ENCODE data around the gene SYNJ2.
"Not testable (repeated sequence)": the region's sequence is repeated elsewhere in the genome, so short reads cannot be mapped to it uniquely, and the experiment has no call there.

SYNJ2 gene, protein sequence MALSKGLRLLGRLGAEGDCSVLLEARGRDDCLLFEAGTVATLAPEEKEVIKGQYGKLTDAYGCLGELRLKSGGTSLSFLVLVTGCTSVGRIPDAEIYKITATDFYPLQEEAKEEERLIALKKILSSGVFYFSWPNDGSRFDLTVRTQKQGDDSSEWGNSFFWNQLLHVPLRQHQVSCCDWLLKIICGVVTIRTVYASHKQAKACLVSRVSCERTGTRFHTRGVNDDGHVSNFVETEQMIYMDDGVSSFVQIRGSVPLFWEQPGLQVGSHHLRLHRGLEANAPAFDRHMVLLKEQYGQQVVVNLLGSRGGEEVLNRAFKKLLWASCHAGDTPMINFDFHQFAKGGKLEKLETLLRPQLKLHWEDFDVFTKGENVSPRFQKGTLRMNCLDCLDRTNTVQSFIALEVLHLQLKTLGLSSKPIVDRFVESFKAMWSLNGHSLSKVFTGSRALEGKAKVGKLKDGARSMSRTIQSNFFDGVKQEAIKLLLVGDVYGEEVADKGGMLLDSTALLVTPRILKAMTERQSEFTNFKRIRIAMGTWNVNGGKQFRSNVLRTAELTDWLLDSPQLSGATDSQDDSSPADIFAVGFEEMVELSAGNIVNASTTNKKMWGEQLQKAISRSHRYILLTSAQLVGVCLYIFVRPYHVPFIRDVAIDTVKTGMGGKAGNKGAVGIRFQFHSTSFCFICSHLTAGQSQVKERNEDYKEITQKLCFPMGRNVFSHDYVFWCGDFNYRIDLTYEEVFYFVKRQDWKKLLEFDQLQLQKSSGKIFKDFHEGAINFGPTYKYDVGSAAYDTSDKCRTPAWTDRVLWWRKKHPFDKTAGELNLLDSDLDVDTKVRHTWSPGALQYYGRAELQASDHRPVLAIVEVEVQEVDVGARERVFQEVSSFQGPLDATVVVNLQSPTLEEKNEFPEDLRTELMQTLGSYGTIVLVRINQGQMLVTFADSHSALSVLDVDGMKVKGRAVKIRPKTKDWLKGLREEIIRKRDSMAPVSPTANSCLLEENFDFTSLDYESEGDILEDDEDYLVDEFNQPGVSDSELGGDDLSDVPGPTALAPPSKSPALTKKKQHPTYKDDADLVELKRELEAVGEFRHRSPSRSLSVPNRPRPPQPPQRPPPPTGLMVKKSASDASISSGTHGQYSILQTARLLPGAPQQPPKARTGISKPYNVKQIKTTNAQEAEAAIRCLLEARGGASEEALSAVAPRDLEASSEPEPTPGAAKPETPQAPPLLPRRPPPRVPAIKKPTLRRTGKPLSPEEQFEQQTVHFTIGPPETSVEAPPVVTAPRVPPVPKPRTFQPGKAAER (N-terminal part only)

DNA sequence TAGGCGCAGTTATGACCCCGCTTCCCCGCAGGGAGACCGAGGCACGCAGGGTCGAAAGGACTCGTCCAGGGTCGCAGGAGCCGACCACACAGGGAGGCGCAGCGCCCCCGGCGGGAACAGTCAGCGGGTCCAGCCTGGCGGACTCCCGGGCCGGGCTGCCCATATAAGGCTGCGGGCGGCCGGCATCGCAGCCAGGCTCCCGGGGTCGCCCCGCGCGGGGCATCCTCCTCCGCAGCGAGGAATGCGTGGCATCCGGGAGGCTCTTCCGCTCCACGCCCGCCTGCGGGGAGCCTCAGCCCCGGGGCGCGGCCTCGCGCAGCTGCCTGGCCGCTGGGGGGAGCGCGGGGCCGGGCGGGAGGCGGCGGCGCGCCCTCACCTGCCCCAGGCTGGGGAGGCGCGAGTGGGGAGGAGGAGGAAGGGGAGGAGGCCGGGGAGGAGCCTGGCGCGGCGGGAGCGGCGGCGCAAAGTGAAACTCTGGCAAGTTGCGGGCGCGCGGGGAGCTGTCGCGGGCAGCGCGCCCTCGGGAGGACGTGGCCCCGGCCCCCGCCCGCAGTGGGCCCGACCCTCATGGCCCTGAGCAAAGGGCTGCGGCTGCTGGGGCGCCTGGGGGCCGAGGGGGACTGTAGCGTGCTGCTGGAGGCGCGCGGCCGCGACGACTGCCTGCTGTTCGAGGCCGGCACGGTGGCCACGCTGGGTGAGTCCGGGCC is at the start of gene SYNJ2:
Gene SYNJ2, plus strand, starts transcription at position 469 of the 707 bp plus-strand sequence. Its CDS starts 99 bp downstream, at position 568.
- peak; percentile 83 to 87 for DNase-seq

DNA sequence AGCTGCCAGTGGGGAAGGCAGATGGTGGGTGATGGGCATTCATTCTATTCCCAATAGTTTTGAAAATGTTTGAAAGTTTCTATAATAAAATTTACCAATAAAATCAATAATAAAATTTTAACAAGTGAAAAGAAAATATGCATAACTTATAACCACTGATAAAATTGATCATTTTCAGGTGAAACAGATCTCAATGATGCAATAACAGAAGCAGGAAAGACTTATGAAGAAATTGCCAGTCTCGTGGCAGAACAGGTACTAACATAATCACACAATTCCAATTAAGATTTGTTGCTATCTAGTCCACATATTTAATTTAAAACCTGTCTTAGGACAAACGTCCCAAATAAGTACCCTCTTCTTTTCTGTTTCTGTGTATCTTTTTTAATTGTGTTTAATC is 45.9 kb upstream of the SYNJ2 start:
- DNase-seq: no peak

- DNase-seq: no peak
Measured at GRCh38 chr6:157937318-157937717, 44.3 kb upstream of the SYNJ2 start.

DNA sequence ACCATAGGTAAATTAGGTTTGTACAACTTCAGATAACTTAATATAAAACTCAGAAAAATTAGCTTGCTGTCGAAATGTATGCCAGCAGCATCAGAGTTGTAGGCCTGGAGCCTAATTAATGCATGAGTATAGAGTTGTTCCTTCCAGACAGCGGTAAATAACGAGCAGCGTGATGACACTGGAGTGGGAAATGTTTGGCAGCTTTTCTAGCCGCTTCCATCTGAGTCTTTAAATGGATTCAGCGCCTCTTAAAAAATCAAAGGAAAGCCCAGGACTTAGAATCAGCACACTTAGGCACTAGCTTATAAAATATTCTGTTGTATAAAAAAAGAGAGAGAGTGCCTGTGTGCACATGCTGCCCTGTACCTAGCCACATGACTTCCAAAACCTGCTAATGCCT is 43.7 kb upstream of the SYNJ2 start:
- no peak for DNase-seq

GRCh38 chr6:157940375-157941036 is 41.2 kb upstream of the SYNJ2 start:
- DNase-seq: not testable (repeated sequence)

DNA sequence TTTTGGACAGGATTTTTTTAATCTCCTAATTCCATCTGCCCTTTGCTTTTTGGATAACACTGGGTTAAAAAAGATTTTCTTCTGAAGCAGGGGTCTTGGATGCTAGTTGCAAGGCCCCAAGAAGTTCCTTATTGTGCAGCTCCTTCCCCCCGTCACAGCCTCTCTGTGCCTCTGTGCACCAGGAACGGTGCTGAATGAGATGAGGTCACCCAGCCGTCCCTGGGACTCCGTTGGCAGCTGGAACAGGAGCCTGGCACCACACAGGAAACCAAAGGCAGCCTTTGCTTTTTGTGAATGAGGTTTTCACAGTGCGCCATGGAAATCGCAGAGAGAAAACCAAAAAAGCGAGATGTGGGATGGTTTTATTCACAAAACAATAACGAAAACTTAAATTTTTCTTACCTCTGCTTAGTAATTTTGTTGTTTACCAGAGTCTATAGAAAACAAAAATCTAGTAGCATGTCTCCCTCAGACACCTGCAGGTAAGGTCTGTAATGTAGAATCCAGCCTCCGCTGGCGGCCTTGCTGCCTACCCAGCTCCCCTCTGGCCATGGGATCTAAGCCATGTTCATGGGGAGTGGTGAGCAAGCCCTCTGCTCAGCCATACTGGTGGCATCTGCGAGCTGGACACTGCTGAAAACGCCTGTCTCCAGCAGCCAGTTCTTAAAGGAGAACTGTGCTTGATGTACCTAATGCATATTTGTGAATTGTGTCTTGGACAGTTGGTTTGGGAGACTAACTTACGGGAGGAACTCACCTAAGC is 40.4 kb upstream of the SYNJ2 start:
- no peak for DNase-seq

DNA sequence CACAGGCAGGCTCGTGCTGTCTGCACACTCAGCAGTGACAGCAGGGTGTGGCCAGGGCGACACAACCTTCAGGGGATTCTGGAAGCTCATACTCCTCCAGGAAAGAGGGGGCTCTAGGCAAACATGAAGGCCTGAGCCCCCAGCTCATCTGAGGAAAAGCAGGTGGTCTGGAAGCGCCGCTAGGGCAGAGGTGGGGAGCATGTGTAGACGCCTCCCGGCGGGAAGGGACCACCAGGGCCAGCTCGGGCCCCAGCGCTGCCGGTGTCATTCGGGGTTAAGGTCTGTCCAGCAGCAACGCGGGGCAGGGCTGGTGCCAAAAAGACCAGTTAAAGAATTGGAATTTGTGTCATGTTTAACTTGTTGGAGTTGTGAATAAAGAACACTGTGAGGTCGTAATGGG is 39.3 kb upstream of the SYNJ2 start:
- DNase-seq: no peak

GRCh38 chr6:157943249-157943963 is 38.3 kb upstream of the SYNJ2 start:
- no peak for DNase-seq

DNA sequence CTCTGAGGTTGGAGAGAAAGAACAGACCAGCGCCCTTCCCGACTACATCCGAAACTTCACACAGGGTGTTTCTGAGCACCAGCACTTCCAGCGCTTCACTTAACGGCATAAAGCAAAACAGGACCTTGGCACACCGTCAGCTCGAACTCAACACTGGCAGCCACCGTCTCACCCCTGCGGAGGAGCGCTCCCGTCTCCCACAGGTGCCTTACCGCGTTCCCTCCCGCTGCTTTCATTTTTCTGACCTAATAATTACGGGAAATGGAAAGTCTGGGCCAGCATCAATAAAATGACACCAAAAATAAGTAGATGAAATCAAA is 37.7 kb upstream of the SYNJ2 start:
- no peak for DNase-seq

GRCh38 chr6:157944983-157945931 is 36.4 kb upstream of the SYNJ2 start:
- DNase-seq: no peak

- DNase-seq: no peak
Measured at GRCh38 chr6:157946053-157946617, 35.5 kb upstream of the SYNJ2 start.

DNA sequence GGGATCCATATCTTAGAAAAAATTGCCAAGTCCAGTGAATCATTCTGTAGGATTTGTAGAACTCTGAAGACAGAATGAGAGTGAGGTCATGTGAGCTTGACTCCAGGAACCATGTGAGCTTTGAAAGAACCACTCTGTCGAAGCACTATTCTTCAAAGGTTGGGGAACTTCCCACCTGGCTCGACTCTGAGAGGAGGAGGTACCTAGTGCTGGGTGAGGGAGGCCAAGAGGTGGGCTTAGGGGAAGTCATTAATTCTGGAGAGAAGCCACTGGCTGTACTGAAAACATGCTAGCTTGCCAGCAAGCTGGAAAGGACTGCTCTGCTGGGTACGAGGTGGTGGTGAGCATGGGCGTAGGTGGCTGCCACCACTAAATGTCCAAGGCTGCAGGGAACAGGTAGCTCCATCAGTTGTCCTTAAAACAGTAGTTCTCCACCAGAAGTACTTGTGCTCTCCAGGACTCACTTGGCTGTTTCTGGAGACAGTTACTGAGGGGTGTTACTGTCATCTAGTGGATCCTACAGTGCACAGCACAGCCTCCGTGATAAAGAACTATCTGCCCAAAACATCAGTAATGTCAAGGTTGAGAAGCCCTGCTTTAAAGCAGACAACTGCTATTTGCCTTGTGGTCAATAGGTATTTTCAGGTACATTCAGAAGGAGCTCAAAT is 34.7 kb upstream of the SYNJ2 start:
- DNase-seq: peak in 1 of 2 donors; percentile 35

DNA sequence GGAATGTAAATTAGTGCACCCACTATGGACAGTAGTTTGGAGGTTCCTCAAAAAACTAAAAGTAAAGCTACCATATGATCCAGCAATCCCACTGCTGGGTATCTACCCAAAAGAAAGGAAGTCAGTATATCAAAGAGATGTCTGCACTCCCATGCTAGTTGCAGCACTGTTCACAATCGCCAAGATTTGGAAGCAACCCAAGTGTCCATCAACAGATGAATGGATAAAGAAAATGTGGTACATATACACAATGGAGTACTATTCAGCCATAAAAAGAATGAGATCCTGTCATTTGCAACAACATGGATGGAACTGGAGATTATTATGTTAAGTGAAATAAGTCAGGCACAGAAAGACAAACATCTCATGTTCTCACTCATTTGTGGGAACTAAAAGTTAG is 30.8 kb upstream of the SYNJ2 start:
- not testable (repeated sequence) for DNase-seq

DNA sequence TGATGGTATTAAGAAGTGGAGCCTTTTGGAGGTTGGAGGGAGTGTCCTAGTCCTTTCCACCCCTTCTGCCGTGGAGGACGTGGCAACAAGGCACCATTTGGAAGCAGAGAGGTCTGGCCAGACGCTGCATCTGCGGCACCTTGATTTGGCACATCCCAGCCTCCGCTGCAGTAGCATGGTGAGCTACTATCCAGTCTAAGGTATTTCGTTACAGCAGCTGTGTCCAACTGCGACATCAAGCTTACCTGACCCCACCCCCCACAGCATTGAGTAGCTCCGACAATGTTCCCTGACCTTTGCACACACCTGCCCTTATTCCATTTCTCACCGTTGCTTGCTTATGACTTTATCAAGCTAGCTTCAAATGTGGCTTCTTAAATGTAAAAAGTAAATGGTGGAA is 29.8 kb upstream of the SYNJ2 start:
- DNase-seq: no peak

DNA sequence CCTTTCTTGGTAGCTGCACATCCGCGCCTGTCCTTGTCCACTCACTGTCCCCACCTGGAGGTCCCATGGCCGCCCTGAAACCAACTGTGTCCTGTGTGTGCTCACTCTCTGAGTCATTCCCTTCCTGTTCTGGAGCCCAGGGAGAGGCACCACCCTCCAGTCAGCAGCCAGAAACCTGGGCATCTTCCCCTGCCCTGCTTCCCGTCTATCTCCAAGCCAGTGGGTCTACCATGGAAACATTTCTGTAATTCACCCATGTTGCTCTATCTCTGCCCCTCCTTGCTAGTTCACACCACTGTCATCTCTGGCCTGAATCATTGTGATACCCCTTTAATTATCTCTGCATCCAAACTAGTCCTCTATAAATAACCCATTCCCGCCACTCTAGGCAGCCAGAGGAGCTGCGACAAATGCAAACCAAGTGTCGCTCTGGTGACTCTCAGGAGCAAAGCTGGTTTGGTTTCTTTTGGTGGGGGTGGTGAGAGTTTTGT is 28.8 kb upstream of the SYNJ2 start:
- no peak for DNase-seq

DNA sequence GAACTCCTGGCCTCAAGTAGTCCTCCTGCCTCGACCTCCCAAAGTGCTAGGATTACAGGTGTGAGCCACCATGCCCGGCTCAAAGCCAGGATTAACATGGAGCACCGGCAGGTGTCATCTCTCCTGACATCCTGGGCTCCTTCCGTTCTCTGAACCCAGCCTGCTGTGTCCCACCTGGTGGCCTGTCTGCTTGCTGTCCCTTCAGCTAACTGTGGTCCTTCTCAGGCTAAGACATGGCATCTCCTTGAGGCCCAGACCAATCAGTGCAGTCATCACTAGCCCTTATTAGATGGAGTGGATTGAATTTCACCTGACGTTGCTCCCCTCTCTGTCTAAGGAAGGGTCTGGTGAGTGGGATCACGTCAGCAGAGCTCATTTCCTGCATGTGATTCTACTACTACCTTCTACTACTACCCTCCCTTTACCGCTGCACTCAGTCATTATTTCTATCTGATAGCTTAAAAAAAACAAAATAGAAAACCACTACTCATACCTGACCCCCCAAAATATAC is 28.0 kb upstream of the SYNJ2 start:
- DNase-seq: no peak

DNA sequence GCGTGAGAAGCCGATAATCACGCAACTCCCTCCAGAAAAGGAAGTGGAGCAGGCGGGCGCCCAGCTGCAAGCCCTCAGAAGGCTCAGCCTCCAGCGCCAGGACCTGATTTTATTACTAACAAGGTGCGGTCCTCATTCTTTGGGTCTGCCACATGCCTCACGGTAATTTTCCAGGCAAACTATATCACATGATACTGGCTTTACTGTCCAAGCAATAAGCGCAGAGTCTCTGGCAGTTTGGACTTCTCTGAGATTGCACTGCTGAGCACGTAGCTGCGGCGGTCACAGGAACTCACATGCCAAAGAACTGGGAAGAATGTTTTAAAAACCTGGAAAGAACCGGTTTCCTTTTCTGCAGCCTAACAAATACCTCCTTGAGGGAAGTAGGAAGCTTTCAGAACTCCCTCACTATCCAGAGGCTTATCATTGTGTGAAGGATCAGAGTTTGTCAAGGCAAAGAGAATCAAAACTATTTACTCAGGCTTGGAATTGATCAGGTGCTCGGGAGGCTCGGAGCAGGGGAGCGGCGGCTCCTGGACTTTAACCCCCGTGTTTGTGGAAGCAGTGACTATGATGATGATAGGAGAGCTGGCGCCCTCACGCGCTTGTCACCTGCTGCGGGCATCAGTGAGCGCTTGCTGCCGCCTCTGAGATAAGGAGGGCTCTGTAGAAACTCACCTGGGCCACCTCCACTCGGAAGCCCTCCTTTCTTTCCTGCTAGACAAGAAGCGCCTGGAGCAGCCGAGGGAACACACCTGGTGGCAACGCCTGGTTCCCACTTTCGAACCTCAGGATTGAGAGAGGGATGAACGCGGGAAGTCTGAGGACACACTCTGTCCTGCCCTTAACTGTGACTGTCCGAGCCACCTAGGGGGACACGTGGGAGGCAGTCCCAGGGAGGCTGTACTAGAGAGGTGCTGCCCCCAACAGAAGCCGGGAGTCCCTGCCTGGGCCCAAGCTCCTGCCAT is 27.2 kb upstream of the SYNJ2 start:
- no peak for DNase-seq

All from CD4-positive, alpha-beta T cell treated with Interleukin-4 for 1 hour (primary cell).